ENCODE results near the gene ZMYND8.

- TF ChIP-seq, protein P1, sequence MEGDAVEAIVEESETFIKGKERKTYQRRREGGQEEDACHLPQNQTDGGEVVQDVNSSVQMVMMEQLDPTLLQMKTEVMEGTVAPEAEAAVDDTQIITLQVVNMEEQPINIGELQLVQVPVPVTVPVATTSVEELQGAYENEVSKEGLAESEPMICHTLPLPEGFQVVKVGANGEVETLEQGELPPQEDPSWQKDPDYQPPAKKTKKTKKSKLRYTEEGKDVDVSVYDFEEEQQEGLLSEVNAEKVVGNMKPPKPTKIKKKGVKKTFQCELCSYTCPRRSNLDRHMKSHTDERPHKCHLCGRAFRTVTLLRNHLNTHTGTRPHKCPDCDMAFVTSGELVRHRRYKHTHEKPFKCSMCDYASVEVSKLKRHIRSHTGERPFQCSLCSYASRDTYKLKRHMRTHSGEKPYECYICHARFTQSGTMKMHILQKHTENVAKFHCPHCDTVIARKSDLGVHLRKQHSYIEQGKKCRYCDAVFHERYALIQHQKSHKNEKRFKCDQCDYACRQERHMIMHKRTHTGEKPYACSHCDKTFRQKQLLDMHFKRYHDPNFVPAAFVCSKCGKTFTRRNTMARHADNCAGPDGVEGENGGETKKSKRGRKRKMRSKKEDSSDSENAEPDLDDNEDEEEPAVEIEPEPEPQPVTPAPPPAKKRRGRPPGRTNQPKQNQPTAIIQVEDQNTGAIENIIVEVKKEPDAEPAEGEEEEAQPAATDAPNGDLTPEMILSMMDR (IDR thresholded peaks at IDR 0.05), result no peak
- TF ChIP-seq POLR2AphosphoS5 (IDR thresholded peaks at IDR 0.05) (no peak), POLR2A (IDR thresholded peaks at IDR 0.05) (no peak), EP300 (IDR thresholded peaks at IDR 0.05) (no peak)
These were observed 132.2 kb downstream of the ZMYND8 start for GRCh38 chr20:47224300-47224791.
